HepG2 (cell line): Measurements from ENCODE around the gene CALU. TPM values are rescaled to one million over a fixed set of nuclear protein-coding genes. Genes with fewer than 3 reads are reported as not detected.

ENCODE experiments used
- ATM ChIP-seq: fragments of 450-650 bp; IDR thresholded peaks from 2 replicates; pipeline ENCODE4 v1.7.1; 2017; ENCODE audit warnings: mild to moderate bottlenecking, borderline replicate concordance
- CBX1 ChIP-seq: IDR thresholded peaks from one replicate; pipeline ENCODE4 v1.6.1; 2016; ENCODE audit warnings: antibody characterized with exemption, low read depth
- ERF ChIP-seq: IDR thresholded peaks from 2 replicates; pipeline ENCODE4 v1.6.1; 2018; ENCODE audit warnings: missing biosample characterization, missing genetic modification reagents
- FOSL1 ChIP-seq: sonication (generic); formaldehyde crosslinking; IDR thresholded peaks from 2 replicates; pipeline ENCODE4 v1.9.0; 2021; ENCODE audit warnings: missing genetic modification reagents, borderline replicate concordance
- GTF3A ChIP-seq: sonication (generic); formaldehyde crosslinking; conservative IDR thresholded peaks from 2 replicates; pipeline ENCODE4 v1.4.0; 2020; ENCODE audit warnings: mild to moderate bottlenecking, missing genetic modification reagents
- IKZF4 ChIP-seq: sonication (generic); formaldehyde crosslinking; IDR thresholded peaks from 2 replicates; pipeline ENCODE4 v1.5.1; 2020; ENCODE audit warnings: borderline replicate concordance, mild to moderate bottlenecking, low read depth, missing genetic modification reagents; ENCODE audit errors: not compliant biosample characterization
- ISX ChIP-seq: sonication (generic); formaldehyde crosslinking; conservative IDR thresholded peaks from 2 replicates; pipeline ENCODE4 v1.5.0; 2020; ENCODE audit warnings: missing genetic modification reagents
- NKX3-1 ChIP-seq: sonication (generic); formaldehyde crosslinking; IDR thresholded peaks from 2 replicates; pipeline ENCODE4 v1.5.0; 2020; ENCODE audit warnings: missing genetic modification reagents
- PHF21A ChIP-seq: sonication (generic); formaldehyde crosslinking; IDR thresholded peaks from 2 replicates; pipeline ENCODE4 v1.5.0; 2020; ENCODE audit warnings: mild to moderate bottlenecking, missing genetic modification reagents
- RBM39 ChIP-seq: fragments of 200-400 bp; formaldehyde crosslinking; IDR thresholded peaks from one replicate; pipeline ENCODE4 v1.6.1; 2018; ENCODE audit warnings: antibody characterized with exemption, mild to moderate bottlenecking, low read depth, low read length; ENCODE audit not compliant: poor library complexity, severe bottlenecking
- REPIN1 ChIP-seq: sonication (generic); formaldehyde crosslinking; IDR thresholded peaks from 2 replicates; pipeline ENCODE4 v1.8.0; 2022; ENCODE audit warnings: missing genetic modification reagents, low read depth, mild to moderate bottlenecking, borderline replicate concordance
- SMAD3 ChIP-seq: sonication (generic); formaldehyde crosslinking; IDR thresholded peaks from 2 replicates; pipeline ENCODE4 v1.4.0; 2020; ENCODE audit warnings: missing genetic modification reagents
- SMYD3 ChIP-seq: sonication (generic); formaldehyde crosslinking; IDR thresholded peaks from 2 replicates; pipeline ENCODE4 v1.8.1; 2023; ENCODE audit warnings: mild to moderate bottlenecking, missing genetic modification reagents
- TBP ChIP-seq: sonication (generic); formaldehyde crosslinking; IDR thresholded peaks from 2 replicates; pipeline ENCODE4 v1.5.0; 2020; ENCODE audit warnings: missing genetic modification reagents
- TSC22D2 ChIP-seq: sonication (generic); formaldehyde crosslinking; IDR thresholded peaks from 2 replicates; pipeline ENCODE4 v1.5.1; 2020; ENCODE audit warnings: missing genetic modification reagents, mild to moderate bottlenecking, borderline replicate concordance
- U2AF1 ChIP-seq: fragments of 200-400 bp; formaldehyde crosslinking; optimal IDR thresholded peaks from 2 replicates; pipeline ENCODE3; 2017; ENCODE audit warnings: mild to moderate bottlenecking, low read depth, low read length
- ZKSCAN1 ChIP-seq: fragments of 150-350 bp; IDR thresholded peaks from 2 replicates; pipeline ENCODE4 v1.6.1; 2014; ENCODE audit warnings: low read length
- ZNF124 ChIP-seq: sonication (generic); formaldehyde crosslinking; IDR thresholded peaks from 2 replicates; pipeline ENCODE4 v1.4.0; 2020; ENCODE audit warnings: missing genetic modification reagents
- ZNF143 ChIP-seq: sonication (generic); formaldehyde crosslinking; IDR thresholded peaks from 2 replicates; pipeline ENCODE4 v1.4.0; 2020; ENCODE audit warnings: missing genetic modification reagents
- ZNF724P ChIP-seq: sonication (generic); formaldehyde crosslinking; IDR thresholded peaks from 2 replicates; pipeline ENCODE4 v1.8.0; 2022; ENCODE audit warnings: missing genetic modification reagents, borderline replicate concordance
- ZNF841 ChIP-seq: sonication (generic); formaldehyde crosslinking; IDR thresholded peaks from 2 replicates; pipeline ENCODE4 v1.8.1; 2023; ENCODE audit warnings: missing genetic modification reagents, borderline replicate concordance
- ZSCAN12 ChIP-seq: sonication (generic); formaldehyde crosslinking; IDR thresholded peaks from 2 replicates; pipeline ENCODE4 v1.9.0; 2021; ENCODE audit warnings: mild to moderate bottlenecking, missing genetic modification reagents
- polyA plus RNA-seq, 8 experiments: library from polyadenylated mRNA; depleted of rRNA in 3 of 8; stranded (reverse) in 7 of 8; unstranded in 1 of 8; fragments of >200 nt; fragmentation: Illumina TruSeq in 4 of 8; extraction: Trizol in 4 of 8; gene quantifications; 2 replicates each; pipeline versions ENCODE4 v1.2.1 to v1.2.3, GENCODE V29; 2011 to 2016; ENCODE audit warnings: low read depth in 4 of 8, missing spikeins in 1 of 8, mixed read lengths in 1 of 8; ENCODE audit not compliant: insufficient read depth in 1 of 8
- total RNA-seq, 5 experiments: library from RNA; depleted of rRNA; stranded (reverse); fragments of >200 nt; fragmentation: Illumina TruSeq; extraction: Trizol; gene quantifications; 2 replicates each; pipeline ENCODE4 v1.2.3, GENCODE V29; 2016; ENCODE audit warnings: low read depth in 1 of 5
- TF ChIP-seq, protein P1 (sequence below): IDR thresholded peaks from 2 replicates; pipeline ENCODE4 v1.6.1; 2016; ENCODE audit warnings: control low read depth
- TF ChIP-seq, protein P2 (sequence below): IDR thresholded peaks from 2 replicates; pipeline ENCODE4 v1.6.1; 2016; ENCODE audit warnings: missing compliant biosample characterization, missing genetic modification reagents, borderline replicate concordance
- TF ChIP-seq, protein P3 (sequence below): sonication (generic); formaldehyde crosslinking; conservative IDR thresholded peaks from 2 replicates; pipeline ENCODE4 v1.5.0; 2020; ENCODE audit warnings: missing genetic modification reagents
- TF ChIP-seq, protein P4 (sequence below): IDR thresholded peaks from 2 replicates; pipeline ENCODE4 v1.6.1; 2016; ENCODE audit warnings: missing biosample characterization, missing genetic modification reagents, low read depth
- TF ChIP-seq, protein P5 (sequence below): IDR thresholded peaks from 2 replicates; pipeline ENCODE4 v1.6.1; 2018; ENCODE audit warnings: missing genetic modification reagents, mild to moderate bottlenecking, missing compliant biosample characterization

The CALU gene
- total and polyA plus RNA-seq, 2 of the 13 experiments (the other 11 are each of a cell fraction or from before 2014, with no cell fraction given), result 198 to 252 TPM

DNA sequence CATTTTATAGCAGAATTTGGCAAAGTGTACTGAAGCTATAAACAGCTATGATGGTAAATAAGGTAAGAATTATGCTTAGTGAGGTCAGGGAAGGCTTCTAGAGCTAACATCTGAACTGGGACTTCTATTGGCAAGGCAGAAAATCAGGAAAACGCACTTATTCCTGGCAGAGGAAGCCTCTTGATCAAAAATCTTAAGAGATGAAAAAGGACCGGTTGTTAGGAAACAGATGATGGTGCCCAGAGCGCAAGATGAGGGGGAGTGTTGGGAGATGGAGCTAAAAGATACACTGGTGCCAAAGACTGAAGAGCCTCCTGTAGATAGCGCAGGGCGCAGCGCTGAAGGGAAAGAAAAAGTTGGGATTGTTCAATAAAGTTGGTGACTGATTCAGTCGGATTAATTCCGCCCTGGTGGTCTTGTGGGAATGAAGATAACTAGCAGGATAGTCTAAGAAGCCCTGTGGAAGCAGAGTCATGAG, 550 bp upstream of the CALU start (continued):
- TF ChIP-seq TBP (CRISPR knock-in tag) (no peak), GTF3A (CRISPR knock-in tag) (no peak), ZNF724P (CRISPR knock-in tag) (no peak), U2AF1 (no peak), ZSCAN12 (CRISPR knock-in tag) (no peak), IKZF4 (CRISPR knock-in tag) (no peak), ISX (CRISPR knock-in tag) (0 out of 2 replicates have a peak, but pooled peaks have one; percentile 21), SMYD3 (CRISPR knock-in tag) (no peak), PHF21A (no peak), ZNF143 (CRISPR knock-in tag) (no peak), FOSL1 (no peak), CBX1 (no peak), RBM39 (no peak), SMAD3 (no peak), ZNF124 (CRISPR knock-in tag) (no peak), ERF (no peak), TSC22D2 (CRISPR knock-in tag) (no peak), ATM (no peak), ZNF841 (CRISPR knock-in tag) (no peak), ZKSCAN1 (no peak), NKX3-1 (CRISPR knock-in tag) (no peak), REPIN1 (no peak)
- TF ChIP-seq, protein P1, sequence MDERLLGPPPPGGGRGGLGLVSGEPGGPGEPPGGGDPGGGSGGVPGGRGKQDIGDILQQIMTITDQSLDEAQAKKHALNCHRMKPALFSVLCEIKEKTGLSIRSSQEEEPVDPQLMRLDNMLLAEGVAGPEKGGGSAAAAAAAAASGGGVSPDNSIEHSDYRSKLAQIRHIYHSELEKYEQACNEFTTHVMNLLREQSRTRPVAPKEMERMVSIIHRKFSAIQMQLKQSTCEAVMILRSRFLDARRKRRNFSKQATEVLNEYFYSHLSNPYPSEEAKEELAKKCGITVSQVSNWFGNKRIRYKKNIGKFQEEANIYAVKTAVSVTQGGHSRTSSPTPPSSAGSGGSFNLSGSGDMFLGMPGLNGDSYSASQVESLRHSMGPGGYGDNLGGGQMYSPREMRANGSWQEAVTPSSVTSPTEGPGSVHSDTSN (CRISPR knock-in tag), result no peak
- TF ChIP-seq, protein P2, sequence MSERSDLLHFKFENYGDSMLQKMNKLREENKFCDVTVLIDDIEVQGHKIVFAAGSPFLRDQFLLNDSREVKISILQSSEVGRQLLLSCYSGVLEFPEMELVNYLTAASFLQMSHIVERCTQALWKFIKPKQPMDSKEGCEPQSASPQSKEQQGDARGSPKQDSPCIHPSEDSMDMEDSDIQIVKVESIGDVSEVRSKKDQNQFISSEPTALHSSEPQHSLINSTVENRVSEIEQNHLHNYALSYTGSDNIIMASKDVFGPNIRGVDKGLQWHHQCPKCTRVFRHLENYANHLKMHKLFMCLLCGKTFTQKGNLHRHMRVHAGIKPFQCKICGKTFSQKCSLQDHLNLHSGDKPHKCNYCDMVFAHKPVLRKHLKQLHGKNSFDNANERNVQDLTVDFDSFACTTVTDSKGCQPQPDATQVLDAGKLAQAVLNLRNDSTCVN (CRISPR knock-in tag), result no peak
- TF ChIP-seq, protein P3, sequence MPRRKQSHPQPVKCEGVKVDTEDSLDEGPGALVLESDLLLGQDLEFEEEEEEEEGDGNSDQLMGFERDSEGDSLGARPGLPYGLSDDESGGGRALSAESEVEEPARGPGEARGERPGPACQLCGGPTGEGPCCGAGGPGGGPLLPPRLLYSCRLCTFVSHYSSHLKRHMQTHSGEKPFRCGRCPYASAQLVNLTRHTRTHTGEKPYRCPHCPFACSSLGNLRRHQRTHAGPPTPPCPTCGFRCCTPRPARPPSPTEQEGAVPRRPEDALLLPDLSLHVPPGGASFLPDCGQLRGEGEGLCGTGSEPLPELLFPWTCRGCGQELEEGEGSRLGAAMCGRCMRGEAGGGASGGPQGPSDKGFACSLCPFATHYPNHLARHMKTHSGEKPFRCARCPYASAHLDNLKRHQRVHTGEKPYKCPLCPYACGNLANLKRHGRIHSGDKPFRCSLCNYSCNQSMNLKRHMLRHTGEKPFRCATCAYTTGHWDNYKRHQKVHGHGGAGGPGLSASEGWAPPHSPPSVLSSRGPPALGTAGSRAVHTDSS (CRISPR knock-in tag), result no peak
- TF ChIP-seq, protein P4, sequence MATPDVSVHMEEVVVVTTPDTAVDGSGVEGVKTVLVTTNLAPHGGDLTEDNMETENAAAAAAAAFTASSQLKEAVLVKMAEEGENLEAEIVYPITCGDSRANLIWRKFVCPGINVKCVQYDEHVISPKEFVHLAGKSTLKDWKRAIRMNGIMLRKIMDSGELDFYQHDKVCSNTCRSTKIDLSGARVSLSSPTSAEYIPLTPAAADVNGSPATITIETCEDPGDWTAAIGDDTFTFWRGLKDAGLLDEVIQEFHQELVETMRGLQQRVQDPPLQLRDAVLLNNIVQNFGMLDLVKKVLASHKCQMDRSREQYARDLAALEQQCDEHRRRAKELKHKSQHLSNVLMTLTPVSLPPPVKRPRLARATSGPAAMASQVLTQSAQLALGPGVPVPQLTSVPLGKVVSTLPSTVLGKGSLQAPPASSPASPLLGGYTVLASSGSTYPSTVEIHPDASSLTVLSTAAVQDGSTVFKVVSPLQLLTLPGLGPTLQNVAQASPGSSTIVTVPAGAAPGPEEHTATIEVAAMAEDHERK, result no peak
- TF ChIP-seq, protein P5, sequence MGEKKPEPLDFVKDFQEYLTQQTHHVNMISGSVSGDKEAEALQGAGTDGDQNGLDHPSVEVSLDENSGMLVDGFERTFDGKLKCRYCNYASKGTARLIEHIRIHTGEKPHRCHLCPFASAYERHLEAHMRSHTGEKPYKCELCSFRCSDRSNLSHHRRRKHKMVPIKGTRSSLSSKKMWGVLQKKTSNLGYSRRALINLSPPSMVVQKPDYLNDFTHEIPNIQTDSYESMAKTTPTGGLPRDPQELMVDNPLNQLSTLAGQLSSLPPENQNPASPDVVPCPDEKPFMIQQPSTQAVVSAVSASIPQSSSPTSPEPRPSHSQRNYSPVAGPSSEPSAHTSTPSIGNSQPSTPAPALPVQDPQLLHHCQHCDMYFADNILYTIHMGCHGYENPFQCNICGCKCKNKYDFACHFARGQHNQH, result no peak
